Chondrocyte (in vitro differentiated cells): Measurements from ENCODE around the gene AMMECR1L. TPM values are rescaled to one million over a fixed set of nuclear protein-coding genes. Genes with fewer than 3 reads are reported as not detected.
A peak's percentile ranks its signal among the peaks of the same experiment; 100 is the strongest.
"Not testable (repeated sequence)": the region's sequence is repeated elsewhere in the genome, so short reads cannot be mapped to it uniquely, and the experiment has no call there.

Source experiments
- DNase-seq: peaks from one replicate; pipeline ENCODE4 v3.0.0; 2021; ENCODE audit warnings: mixed read lengths, low spot score
- H3K27ac Mint-ChIP-seq: one replicate; pipeline ENCODE4 v1.8.0; 2021; ENCODE audit warnings: mild to moderate bottlenecking, moderate library complexity, mixed read lengths; ENCODE audit not compliant: unreplicated experiment
- H3K27me3 Mint-ChIP-seq: 2 replicates; pipeline ENCODE4 v1.8.0; 2021; ENCODE audit warnings: low read depth, mixed read lengths
- H3K36me3 Mint-ChIP-seq: 2 replicates; pipeline ENCODE4 v1.8.0; 2021; ENCODE audit warnings: low read depth, mixed read lengths
- H3K4me1 Mint-ChIP-seq: 2 replicates; pipeline ENCODE4 v1.8.0; 2021; ENCODE audit warnings: low read depth, mild to moderate bottlenecking, mixed read lengths
- H3K4me3 Mint-ChIP-seq: one replicate; pipeline ENCODE4 v1.8.0; 2021; ENCODE audit warnings: mild to moderate bottlenecking, moderate library complexity, mixed read lengths; ENCODE audit not compliant: unreplicated experiment
- H3K9me3 Mint-ChIP-seq: 2 replicates; pipeline ENCODE4 v1.8.0; 2021; ENCODE audit warnings: low read depth, mixed read lengths
- total RNA-seq: library from RNA; stranded (reverse); gene quantifications from 3 replicates; pipeline ENCODE4 v1.2.1, GENCODE V29; 2021
- TF ChIP-seq, protein P1 (sequence below): fragments of 200-600 bp; sonication (generic); IDR thresholded peaks from 2 replicates; pipeline ENCODE4 v1.5.0; 2021; ENCODE audit warnings: antibody characterized with exemption, mild to moderate bottlenecking, moderate library complexity

Gene AMMECR1L
- total RNA-seq, 1 donor from 2014 or later = 25.4 TPM

DNA sequence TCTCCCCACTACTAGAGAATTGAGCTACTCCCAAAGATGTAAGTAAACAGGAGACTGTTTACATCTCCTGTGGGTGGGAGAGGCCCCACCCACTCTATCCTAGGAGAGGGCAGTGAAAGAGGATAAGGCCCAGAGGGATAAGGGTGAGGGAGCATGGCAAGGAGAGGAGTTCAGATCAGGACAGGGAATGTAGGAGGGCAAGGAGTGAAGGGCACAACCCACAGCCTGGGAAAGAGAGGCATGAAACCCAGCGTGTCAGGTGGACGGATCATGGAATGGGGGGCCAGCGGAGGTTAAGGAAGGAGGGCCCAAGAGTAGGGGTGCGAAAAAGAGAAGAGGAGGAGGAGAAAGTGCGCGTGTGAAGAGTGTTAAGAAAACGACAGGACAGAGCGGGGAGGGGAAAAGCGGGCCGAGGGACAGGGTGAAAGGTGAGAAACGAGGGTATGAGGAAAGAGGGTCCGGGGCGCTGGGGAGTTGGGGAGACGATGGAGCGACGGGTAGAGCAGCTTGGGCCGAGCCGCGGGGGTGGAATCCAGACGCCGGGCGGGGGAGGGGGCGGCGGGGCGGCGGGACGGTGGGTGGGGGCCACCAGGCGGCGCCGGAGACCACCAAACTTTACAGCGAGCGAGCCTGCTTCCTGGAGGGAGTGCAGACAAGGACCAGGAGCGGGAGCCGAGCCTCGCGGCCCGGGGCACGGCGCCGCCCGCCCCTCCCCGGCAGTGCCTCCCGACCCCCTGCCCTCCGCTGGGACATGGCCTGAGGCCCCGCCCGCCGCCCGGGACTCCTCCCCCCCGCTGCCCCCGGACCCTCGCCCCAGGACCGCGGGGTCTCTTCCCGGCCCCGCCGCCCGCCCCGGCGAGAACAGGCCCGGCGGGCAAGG lies 655 bp downstream of the AMMECR1L start:
- DNase-seq, H3K27me3 Mint-ChIP-seq, H3K9me3 Mint-ChIP-seq, H3K36me3 Mint-ChIP-seq: not testable (repeated sequence)
- Mint-ChIP-seq H3K4me3 (peak overlapping the region; percentile 92), H3K4me1 (peaks cover 40% of the 10 kb centered on the region), H3K27ac (peak overlapping the region; percentile 96)
- TF ChIP-seq, protein P1, sequence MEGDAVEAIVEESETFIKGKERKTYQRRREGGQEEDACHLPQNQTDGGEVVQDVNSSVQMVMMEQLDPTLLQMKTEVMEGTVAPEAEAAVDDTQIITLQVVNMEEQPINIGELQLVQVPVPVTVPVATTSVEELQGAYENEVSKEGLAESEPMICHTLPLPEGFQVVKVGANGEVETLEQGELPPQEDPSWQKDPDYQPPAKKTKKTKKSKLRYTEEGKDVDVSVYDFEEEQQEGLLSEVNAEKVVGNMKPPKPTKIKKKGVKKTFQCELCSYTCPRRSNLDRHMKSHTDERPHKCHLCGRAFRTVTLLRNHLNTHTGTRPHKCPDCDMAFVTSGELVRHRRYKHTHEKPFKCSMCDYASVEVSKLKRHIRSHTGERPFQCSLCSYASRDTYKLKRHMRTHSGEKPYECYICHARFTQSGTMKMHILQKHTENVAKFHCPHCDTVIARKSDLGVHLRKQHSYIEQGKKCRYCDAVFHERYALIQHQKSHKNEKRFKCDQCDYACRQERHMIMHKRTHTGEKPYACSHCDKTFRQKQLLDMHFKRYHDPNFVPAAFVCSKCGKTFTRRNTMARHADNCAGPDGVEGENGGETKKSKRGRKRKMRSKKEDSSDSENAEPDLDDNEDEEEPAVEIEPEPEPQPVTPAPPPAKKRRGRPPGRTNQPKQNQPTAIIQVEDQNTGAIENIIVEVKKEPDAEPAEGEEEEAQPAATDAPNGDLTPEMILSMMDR = peak; percentile 69

DNA sequence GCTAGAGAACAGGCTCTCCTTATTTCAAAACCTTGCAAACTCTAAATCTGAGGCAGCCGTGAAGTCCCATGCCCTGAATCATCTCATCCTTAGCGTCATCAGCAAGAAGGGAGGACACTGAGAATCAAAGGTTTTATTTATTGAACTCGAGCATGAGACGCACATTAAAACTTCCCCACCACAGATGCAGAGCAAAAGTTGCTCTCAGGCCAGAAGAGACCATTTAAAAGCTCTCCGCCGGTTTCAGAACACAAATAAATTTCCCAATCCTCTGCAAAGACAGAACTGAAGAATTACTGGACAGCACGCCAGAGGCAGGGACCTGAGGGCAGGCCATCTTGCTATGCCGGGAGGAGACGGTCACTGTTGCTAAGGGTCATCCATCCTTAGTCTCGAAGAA lies 1.3 kb downstream of the AMMECR1L start:
- Mint-ChIP-seq H3K9me3 (no peaks in the 10 kb centered on the region), H3K4me1 (peaks cover 44% of the 10 kb centered on the region), H3K36me3 (peaks cover 3% of the 10 kb centered on the region), H3K27me3 (no peaks in the 10 kb centered on the region), H3K27ac (peak overlapping the region; percentile 96), H3K4me3 (peak overlapping the region; percentile 92)
- TF ChIP-seq, protein P1 = no peak
- no peak for DNase-seq

DNA sequence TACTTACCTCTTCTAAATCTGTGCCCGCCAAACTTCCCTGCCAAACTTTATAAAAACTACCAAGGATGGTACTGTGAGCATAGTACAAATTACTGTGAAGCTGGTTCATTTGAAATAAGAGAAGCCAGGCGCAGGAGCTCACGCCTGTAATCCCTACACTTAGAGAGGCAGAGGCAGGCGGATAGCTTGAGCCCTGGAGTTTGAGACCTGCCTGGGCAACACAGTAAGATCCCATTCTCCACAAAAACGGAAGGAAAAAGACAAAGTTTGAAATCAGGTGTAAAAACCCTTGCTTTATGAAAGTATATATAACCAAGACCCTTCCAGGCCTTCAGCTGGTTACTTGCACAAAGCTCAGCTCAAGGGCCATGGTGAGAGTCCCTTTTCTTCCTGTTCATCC lies 5.9 kb downstream of the AMMECR1L start:
- no peak overlapping the region for H3K4me3 Mint-ChIP-seq
- DNase-seq = no peak
- H3K36me3 Mint-ChIP-seq = peaks cover 2% of the 10 kb centered on the region
- no peak overlapping the region for H3K27ac Mint-ChIP-seq
- H3K27me3 Mint-ChIP-seq = no peaks in the 10 kb centered on the region
- TF ChIP-seq, protein P1 = no peak
- no peaks in the 10 kb centered on the region for H3K9me3 Mint-ChIP-seq
- H3K4me1 Mint-ChIP-seq = peaks cover 42% of the 10 kb centered on the region

DNA sequence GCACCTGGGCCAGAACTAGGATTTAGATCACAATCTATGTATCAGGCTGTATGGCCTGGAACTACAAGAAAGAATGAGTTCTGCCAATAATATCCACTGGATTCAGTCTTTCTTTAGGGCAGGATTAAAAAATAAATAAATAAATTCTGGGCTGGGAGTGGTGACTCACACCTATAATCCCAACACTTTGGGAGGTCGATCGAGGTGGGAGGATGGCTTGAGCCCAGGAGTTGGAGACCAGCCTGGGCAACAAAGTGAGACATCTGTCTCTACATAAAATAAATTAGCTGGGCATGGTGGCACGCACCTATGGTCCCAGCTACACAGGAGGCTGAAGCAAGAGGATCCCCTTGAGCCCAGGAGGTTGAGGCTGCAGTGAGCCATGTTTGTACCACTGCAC lies 8.1 kb downstream of the AMMECR1L start:
- TF ChIP-seq, protein P1 = no peak
- Mint-ChIP-seq H3K9me3 (no peaks in the 10 kb centered on the region), H3K36me3 (peaks cover 15% of the 10 kb centered on the region), H3K4me1 (peaks cover 31% of the 10 kb centered on the region), H3K27ac (no peak overlapping the region), H3K27me3 (no peaks in the 10 kb centered on the region), H3K4me3 (no peak overlapping the region)
- DNase-seq = no peak

DNA sequence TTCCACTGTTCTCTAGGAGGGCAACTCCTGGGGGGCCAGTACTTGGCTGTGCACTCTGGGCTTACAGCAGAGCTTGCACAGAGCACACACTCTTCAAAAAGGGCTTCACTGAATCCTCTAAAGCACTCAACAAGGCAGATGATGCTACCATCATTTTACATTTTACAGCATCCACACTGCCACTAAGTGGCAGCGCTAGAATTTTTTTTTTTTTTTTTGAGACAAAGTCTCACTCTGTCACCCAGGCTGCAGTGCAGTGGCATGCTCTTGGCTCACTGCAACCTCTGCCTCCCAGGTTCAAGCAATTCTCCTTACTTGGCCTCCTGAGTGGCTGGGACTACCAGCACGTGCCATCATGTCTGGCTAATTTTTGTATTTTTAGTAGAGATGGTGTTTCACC lies 8.6 kb downstream of the AMMECR1L start:
- H3K9me3 Mint-ChIP-seq = no peaks in the 10 kb centered on the region
- H3K4me1 Mint-ChIP-seq = peaks cover 28% of the 10 kb centered on the region
- peaks cover 15% of the 10 kb centered on the region for H3K36me3 Mint-ChIP-seq
- TF ChIP-seq, protein P1 = no peak
- H3K27me3 Mint-ChIP-seq = no peaks in the 10 kb centered on the region
- DNase-seq = no peak
- H3K4me3 Mint-ChIP-seq = no peak overlapping the region
- peak overlapping the region; percentile 72 for H3K27ac Mint-ChIP-seq
